HG03565 (cell line): Measurements from ENCODE around the gene VEZT.
"Not testable (repeated sequence)": the region's sequence is repeated elsewhere in the genome, so short reads cannot be mapped to it uniquely, and the experiment has no call there.

Source experiments
- ATAC-seq: cut with Tn5 transposase; IDR thresholded peaks from one replicate; pipeline ENCODE4 v1.9.1; 2021; ENCODE audit warnings: mild to moderate bottlenecking, moderate library complexity; ENCODE audit not compliant: unreplicated experiment

Gene VEZT

GRCh38 chr12:95217377-95218149 lies at the start of gene VEZT, which contains the start of gene FGD6:
Gene VEZT, plus strand, starts transcription at chr12:95217807. Its CDS starts 44 bp downstream, at chr12:95217851.
Gene FGD6, minus strand, starts transcription at chr12:95217467. Its CDS starts 227 bp downstream, at chr12:95217240.
- peak; percentile 88 for ATAC-seq

GRCh38 chr12:95168746-95169145 lies 48.9 kb upstream of the VEZT start:
- no peak for ATAC-seq

GRCh38 chr12:95169368-95169767 lies 48.2 kb upstream of the VEZT start:
- ATAC-seq = no peak

- ATAC-seq = no peak
These were observed 44.0 kb upstream of the VEZT start for GRCh38 chr12:95173392-95174251.

- ATAC-seq = no peak
These were observed 40.3 kb upstream of the VEZT start for GRCh38 chr12:95177201-95177768.

- no peak for ATAC-seq
These were observed 39.5 kb upstream of the VEZT start for GRCh38 chr12:95178136-95178535.

GRCh38 chr12:95179011-95179410 lies 38.6 kb upstream of the VEZT start:
- ATAC-seq = no peak

- no peak for ATAC-seq
These were observed 36.5 kb upstream of the VEZT start for GRCh38 chr12:95181103-95181502.

- ATAC-seq = peak; percentile 48
These were observed 34.7 kb upstream of the VEZT start for GRCh38 chr12:95182868-95183415.

GRCh38 chr12:95184121-95184520 lies 33.5 kb upstream of the VEZT start:
- no peak for ATAC-seq

GRCh38 chr12:95185072-95185471 lies 32.5 kb upstream of the VEZT start:
- no peak for ATAC-seq

- ATAC-seq = no peak
These were observed 31.8 kb upstream of the VEZT start for GRCh38 chr12:95185854-95186253.

GRCh38 chr12:95187865-95188415 lies 29.7 kb upstream of the VEZT start:
- no peak for ATAC-seq

- ATAC-seq = no peak
These were observed 26.4 kb upstream of the VEZT start for GRCh38 chr12:95191060-95191696.

- no peak for ATAC-seq
These were observed 25.3 kb upstream of the VEZT start for GRCh38 chr12:95192271-95192670.

GRCh38 chr12:95193139-95193538 lies 24.5 kb upstream of the VEZT start:
- no peak for ATAC-seq

- ATAC-seq = no peak
These were observed 22.5 kb upstream of the VEZT start for GRCh38 chr12:95195122-95195521.

- ATAC-seq = not testable (repeated sequence)
These were observed 20.6 kb upstream of the VEZT start for GRCh38 chr12:95196875-95197569.

- no peak for ATAC-seq
These were observed 20.0 kb upstream of the VEZT start for GRCh38 chr12:95197636-95198035.

- ATAC-seq = peak; percentile 50
These were observed 18.7 kb upstream of the VEZT start for GRCh38 chr12:95198914-95199313.
